Type B pancreatic cell (in vitro differentiated cells): ENCODE measurements around the gene TSPOAP1. TPM values are rescaled to one million over a fixed set of nuclear protein-coding genes. Genes with fewer than 3 reads are reported as not detected.
A peak's percentile ranks its signal among the peaks of the same experiment; 100 is the strongest.

Experiments
- DNase-seq: peaks from one replicate; pipeline ENCODE4 v3.0.0; 2021; ENCODE audit warnings: mixed read lengths; ENCODE audit not compliant: unreplicated experiment; ENCODE audit errors: extremely low spot score
- H3K27ac Mint-ChIP-seq: 2 replicates; pipeline ENCODE4 v1.8.0; 2021; ENCODE audit warnings: mild to moderate bottlenecking, mixed read lengths
- H3K27me3 Mint-ChIP-seq: 2 replicates; pipeline ENCODE4 v1.8.0; 2021; ENCODE audit warnings: mixed read lengths
- H3K36me3 Mint-ChIP-seq: 2 replicates; pipeline ENCODE4 v1.8.0; 2021; ENCODE audit warnings: mixed read lengths
- H3K4me1 Mint-ChIP-seq: one replicate; pipeline ENCODE4 v1.8.0; 2021; ENCODE audit warnings: mixed read lengths; ENCODE audit not compliant: unreplicated experiment
- H3K4me3 Mint-ChIP-seq: 2 replicates; pipeline ENCODE4 v1.8.0; 2021; ENCODE audit warnings: mild to moderate bottlenecking, mixed read lengths
- H3K9me3 Mint-ChIP-seq: 2 replicates; pipeline ENCODE4 v1.8.0; 2021; ENCODE audit warnings: mixed read lengths
- CTCF ChIP-seq: fragments of 200-600 bp; sonication (generic); conservative IDR thresholded peaks from 2 replicates; pipeline ENCODE4 v1.5.0; 2021; ENCODE audit warnings: antibody characterized with exemption, mild to moderate bottlenecking
- total RNA-seq: library from RNA; stranded (reverse); gene quantifications from 2 replicates; pipeline ENCODE4 v1.2.1, GENCODE V29; 2021; ENCODE audit warnings: low replicate concordance

TSPOAP1 gene
- total RNA-seq, 1 donor from 2014 or later = 18.4 TPM

GRCh38 chr17:58364270-58364942 is 35.8 kb upstream of the TSPOAP1 start:
- Mint-ChIP-seq H3K9me3 (no peaks in the 10 kb centered on the region), H3K27ac (peak overlapping the region; percentile 77), H3K4me3 (peak overlapping the region; percentile 61), H3K36me3 (peaks cover 3% of the 10 kb centered on the region), H3K27me3 (no peaks in the 10 kb centered on the region), H3K4me1 (peaks cover 19% of the 10 kb centered on the region)
- no peak for DNase-seq
- TF ChIP-seq CTCF = no peak

DNA sequence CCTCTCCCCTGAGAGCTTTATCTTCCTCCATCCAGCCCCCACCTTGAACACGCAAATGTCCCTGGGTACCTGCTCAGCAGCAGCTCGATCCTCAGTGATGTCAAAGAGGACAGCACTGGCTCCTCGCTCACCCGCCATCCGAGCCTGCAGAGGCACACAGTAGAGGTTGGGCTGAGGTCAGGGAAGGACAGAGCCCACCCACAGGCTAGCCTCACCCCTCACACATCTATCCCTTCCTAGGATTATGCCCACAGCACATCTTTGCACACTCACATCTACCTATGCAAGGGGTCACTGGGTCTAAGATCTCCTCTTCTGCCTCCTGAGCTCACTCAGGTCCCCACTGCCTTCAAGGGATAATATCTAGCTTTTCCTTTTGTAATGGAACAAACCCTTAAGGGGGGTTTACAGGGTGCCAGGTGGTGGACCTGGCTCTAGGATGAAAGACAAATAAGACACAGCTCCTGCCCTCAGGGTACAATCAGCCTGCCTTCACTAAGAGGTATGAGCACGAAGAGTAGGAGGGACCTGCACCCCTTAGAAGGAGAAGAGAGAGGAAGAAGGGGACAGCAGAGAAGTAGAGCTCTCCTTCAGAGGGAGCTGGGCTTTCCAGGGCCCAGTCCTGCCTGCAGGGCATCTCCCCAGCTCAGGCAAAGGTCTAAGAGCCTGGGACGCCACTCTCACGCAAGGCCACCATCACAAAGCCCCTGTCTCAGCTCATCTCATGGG is 35.0 kb upstream of the TSPOAP1 start:
- no peak overlapping the region for H3K27ac Mint-ChIP-seq
- TF ChIP-seq CTCF = no peak
- DNase-seq = no peak
- H3K9me3 Mint-ChIP-seq = no peaks in the 10 kb centered on the region
- peaks cover 16% of the 10 kb centered on the region for H3K4me1 Mint-ChIP-seq
- H3K36me3 Mint-ChIP-seq = no peaks in the 10 kb centered on the region
- peak overlapping the region; percentile 53 for H3K4me3 Mint-ChIP-seq
- H3K27me3 Mint-ChIP-seq = no peaks in the 10 kb centered on the region

DNA sequence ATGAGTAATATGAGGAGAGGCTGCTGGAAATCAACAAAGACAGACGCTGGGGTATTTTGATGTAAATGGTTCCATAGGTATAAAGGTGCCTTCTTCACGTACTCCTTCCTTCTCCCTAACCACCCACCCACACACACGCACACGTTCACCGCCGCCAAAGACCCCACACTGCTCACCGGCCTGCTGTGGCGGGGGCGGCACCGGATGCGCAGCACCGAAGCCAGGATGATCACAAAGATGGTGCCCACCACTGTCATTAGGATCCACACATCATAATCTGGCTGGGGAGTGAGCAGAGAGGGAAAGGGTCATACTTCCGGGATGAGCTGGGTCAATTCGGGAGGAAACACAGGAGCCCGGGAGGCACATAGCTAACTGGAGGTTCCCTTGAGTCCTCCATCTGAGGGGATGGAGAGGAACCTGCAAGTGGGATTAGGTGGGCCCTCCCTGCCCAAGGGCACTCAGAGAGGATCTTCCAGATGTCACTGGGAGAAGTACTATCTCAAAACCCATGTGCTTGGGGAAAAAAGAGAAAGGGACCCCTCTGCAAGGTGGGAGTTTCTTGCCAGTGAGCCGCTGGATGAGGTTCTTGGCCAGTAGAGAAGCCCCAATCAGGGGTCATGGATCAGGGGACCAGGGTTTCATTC is 33.9 kb upstream of the TSPOAP1 start:
- no peak for TF ChIP-seq CTCF
- no peak overlapping the region for H3K4me3 Mint-ChIP-seq
- H3K4me1 Mint-ChIP-seq = peaks cover 16% of the 10 kb centered on the region
- H3K36me3 Mint-ChIP-seq = no peaks in the 10 kb centered on the region
- no peak overlapping the region for H3K27ac Mint-ChIP-seq
- no peaks in the 10 kb centered on the region for H3K27me3 Mint-ChIP-seq
- no peak for DNase-seq
- H3K9me3 Mint-ChIP-seq = no peaks in the 10 kb centered on the region

DNA sequence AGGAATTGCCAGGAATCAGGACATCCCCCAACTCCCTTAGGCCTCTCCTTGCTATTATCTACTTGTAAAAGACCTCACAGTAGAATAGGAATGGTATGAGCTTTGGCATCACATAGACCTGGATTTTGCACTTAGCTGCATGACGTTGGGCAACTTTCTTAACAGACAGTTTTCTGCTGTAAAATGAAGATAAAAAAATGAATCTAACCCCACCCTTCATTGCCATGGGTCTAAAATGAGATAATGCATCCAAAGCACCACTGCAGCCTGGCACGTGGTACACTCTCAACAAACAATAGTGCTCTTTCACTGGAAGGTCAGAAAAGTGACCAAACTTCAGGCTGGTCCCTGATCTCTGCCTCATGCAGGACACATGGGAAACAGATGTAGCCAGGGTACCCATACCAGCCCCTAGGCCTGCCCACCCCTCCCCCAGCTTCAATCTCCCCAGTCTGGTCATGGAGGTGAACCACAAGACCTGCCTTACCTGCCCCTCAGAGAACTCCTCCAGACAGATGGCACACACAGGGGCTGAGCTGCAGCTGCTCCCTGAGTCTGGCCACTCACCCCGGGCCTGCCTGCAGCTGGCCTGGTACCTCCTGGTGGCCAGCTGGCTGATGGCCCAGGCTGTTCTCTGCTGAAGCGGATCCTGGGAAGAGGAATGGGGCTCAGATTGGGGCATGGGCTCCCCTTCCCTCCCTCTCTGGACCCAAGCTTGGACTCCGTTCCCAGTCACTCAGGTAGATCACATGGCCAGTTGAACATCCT is 31.9 kb upstream of the TSPOAP1 start:
- Mint-ChIP-seq H3K27ac (no peak overlapping the region), H3K4me1 (peaks cover 16% of the 10 kb centered on the region), H3K4me3 (no peak overlapping the region), H3K9me3 (no peaks in the 10 kb centered on the region), H3K27me3 (no peaks in the 10 kb centered on the region), H3K36me3 (no peaks in the 10 kb centered on the region)
- DNase-seq = no peak
- no peak for TF ChIP-seq CTCF

- no peak for DNase-seq
- no peak for TF ChIP-seq CTCF
- no peak overlapping the region for H3K4me3 Mint-ChIP-seq
- H3K27me3 Mint-ChIP-seq = no peaks in the 10 kb centered on the region
- H3K27ac Mint-ChIP-seq = no peak overlapping the region
- no peaks in the 10 kb centered on the region for H3K36me3 Mint-ChIP-seq
- peaks cover 7% of the 10 kb centered on the region for H3K4me1 Mint-ChIP-seq
- no peaks in the 10 kb centered on the region for H3K9me3 Mint-ChIP-seq
These were observed 30.0 kb upstream of the TSPOAP1 start for GRCh38 chr17:58358408-58359172.
